Gastrocnemius medialis (tissue), 4 donors: ENCODE measurements around the gene ZFHX2.

Experiments
- CTCF ChIP-seq, 5 experiments: fragments of 450-650 bp in 3 of 5; fragments of 200-600 bp in 2 of 5; sonication (generic) in 2 of 5; IDR thresholded peaks in 4 of 5; conservative IDR thresholded peaks in 1 of 5; 1 replicate in 4 of 5; 2 replicates in 1 of 5; pipeline ENCODE4 v1.5.1; 2016 to 2019; ENCODE audit warnings: antibody characterized with exemption in 5 of 5, mild to moderate bottlenecking in 3 of 5, moderate library complexity in 3 of 5
- POLR2A ChIP-seq, 2 donors: fragments of 450-650 bp; IDR thresholded peaks; one replicate each; pipeline ENCODE4 v1.6.1; 2017; ENCODE audit warnings: antibody characterized with exemption in 2 of 2, mild to moderate bottlenecking in 2 of 2, moderate library complexity in 2 of 2

GRCh38 chr14:23485326-23485725, 66.2 kb downstream of the ZFHX2 start:
- no peak for TF ChIP-seq CTCF (IDR thresholded peaks at IDR 0.05 in 4 of 5, conservative IDR thresholded peaks at IDR 0.05 in 1 of 5)
- no peak for TF ChIP-seq POLR2A (IDR thresholded peaks at IDR 0.05)
